HG03575 (cell line): Measurements from ENCODE around the gene APOM.
A peak's percentile ranks its signal among the peaks of the same experiment; 100 is the strongest.

Experiments used
- ATAC-seq: cut with Tn5 transposase; IDR thresholded peaks from one replicate; pipeline ENCODE4 v1.9.1; 2021; ENCODE audit not compliant: unreplicated experiment, insufficient number of reproducible peaks, low FRiP score; ENCODE audit errors: extremely low read depth

APOM gene

GRCh38 chr6:31652925-31653724 is 2.6 kb upstream of the APOM start:
- ATAC-seq, result no peak

- no peak for ATAC-seq
Measured at GRCh38 chr6:31654574-31655348, 933 bp upstream of the APOM start.

DNA sequence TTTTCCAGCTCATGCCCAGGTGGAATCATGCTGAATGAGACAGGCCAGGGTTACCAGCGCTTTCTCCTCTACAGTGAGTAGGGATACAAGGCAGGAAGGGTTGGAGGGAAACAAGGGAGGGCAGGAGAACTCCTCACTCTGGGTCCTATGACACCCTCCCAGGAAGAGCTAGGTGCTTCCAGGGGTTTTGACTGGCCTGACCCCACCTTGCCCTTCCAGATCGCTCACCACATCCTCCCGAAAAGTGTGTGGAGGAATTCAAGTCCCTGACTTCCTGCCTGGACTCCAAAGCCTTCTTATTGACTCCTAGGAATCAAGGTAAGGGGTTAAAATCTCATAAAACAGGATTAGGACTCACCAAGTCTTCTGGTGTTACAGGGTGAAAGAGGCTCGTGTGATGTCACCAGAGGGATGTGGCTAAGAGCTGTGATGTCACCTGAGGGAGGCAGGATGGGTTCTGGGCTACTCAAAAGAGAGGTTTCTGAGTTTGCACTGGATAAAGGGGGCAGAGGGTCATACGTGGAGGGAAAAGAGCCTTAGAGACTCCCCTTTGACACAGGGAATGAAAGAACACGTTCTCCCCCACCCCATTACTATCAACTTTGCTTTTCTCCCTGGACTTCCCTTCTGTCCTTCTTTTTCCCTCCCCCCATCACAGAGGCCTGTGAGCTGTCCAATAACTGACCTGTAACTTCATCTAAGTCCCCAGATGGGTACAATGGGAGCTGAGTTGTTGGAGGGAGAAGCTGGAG is 1.9 kb downstream of the APOM start:
- no peak for ATAC-seq

DNA sequence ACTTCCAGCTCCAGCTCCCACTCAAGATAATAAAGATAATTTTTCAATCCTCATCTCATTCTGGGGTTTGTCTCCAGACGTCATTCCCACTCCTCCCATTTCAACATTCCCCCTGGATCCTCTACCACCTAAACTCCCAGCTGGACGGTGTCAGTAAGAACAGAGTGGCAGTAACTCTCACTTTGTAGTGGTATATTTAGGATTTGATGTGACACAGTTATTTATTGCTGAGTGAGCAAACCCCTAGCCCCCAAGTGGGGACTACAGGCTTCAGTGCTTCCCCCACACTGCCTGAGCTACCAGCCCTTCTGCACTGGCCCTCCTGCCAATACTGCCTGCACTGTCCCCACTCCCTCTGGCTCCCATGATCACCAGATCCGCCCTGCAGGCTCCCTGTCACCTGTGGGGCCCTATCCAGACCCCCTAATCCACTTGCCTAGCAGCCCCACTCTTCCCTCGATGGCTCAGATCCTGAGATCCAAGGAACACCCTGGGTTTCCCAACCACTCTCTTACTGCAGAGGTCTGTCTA is 2.5 kb downstream of the APOM start:
- ATAC-seq, result no peak

- ATAC-seq, result no peak
Measured at GRCh38 chr6:31658983-31659648, 3.4 kb downstream of the APOM start.

DNA sequence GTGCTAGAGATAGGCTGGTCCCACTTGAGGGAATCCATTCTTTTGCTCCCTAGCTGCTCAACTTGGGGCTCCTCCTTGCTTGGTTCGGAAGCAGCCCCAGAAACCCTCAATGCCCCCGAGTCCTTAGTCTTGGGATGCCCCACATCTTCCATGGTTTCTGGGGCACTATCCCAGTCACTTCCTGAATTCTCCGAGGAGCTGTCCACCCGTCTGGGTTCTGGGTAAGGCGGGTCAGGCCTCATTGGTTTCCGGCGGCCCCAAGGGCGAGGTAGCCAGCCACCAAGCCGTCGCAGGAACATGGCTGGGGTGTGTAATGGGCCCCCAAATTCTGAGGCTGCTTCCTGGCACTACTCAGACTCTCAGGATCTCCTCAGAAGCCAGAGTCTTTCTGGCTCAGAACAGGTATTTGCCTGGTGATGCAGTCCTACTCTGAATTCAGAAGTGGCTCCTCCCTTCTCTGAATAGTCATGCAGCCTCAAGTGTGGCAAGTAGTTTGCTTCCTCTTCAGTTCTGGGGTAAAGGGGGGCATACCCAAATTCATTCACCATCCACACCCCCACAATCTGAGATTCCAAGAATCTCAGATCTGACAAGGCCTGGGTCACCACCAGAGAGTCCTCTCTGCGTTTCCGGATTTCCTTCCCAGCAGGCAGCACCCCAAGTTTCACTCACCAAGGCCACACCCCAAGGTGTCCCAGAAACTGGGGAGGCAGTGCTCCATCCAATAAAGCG is 4.1 kb downstream of the APOM start:
- ATAC-seq, result no peak

DNA sequence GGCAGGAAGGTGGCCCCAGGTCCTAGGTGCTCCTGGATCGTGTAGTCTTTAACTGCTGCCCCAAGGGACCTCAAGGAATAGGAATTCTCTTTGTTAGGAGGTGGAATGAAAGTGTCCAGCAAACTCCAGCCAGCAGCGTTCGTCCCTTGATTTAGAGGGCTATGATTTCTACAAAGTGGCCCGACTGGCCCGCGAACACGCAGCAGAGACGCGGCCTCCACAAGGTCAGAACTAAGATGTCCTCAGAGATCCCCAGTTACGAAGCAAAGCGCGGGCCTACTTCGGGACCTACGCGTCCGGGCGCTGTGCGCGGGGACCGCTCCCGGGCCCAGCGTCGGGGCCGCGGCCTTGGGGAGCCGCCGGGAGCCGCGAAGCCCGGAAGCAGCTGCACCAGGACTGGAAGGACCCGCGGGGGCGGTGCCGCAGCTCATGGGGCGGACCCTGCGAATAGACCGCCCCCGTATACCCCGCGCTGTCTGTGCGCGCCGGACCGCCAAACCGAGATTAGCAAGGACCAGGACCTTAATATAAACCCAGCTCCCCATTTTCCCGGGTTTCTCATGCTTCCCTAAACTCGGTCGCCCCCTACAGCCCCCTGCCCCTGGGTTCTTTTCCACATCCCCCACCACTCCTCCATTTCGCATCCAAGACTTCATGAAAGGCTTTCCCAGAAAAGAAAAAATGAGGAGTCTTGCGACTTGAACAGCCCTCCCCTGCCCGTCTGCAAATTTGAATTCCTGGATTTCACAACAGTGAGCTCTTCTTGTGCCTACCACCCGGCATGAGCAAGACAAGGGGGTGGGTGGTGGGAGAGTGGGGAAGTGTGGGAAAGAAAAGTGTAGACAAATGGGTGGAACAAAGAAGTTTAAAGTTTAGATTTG is 4.9 kb downstream of the APOM start, which contains the start of gene C6orf47:
Gene C6orf47 (minus strand): TSS at position 398 of the 881 bp plus-strand sequence. CDS start 831 bp downstream, outside the sequence.
- ATAC-seq, result no peak

DNA sequence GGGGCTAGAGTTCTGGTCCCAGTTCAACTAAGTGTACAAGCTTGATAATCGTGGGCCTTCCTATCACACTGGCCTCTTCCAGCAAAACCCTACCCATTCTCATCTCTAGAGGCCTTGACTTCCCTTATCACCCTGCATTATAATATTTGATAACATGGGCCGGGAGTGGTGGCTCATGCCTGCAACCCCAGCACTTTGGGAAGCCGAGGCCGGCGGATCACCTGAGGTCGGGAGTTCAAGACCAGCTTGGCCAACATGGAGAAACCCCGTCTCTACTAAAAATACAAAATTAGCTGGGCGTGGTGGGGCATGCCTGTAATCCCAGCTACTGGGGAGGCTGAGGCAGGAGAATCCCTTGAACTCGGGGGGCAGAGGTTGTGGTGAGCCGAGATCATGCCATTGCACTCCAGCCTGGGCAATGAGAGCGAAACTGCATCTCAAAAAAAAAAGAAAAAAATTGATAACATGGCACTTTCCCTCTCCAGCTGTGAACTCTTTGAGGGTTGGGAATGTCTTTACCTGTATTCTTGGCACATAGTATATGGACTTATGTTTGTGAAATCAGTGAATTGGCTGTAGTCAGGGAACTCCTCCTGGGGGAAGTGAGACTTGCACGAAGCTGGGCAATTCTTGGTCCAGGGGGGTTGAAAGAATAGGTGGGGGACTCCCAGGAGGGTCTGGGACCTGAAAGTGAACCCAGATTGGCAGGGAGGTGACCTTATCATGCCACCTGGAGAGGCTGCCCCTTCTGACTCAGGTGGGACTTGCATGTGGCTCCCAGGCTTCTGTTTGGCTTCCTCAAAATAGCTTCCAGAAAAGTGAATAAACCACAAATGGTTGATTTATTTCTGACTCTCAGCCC is 5.8 kb downstream of the APOM start:
- no peak for ATAC-seq

- no peak for ATAC-seq
Measured at GRCh38 chr6:31662124-31662723, 6.5 kb downstream of the APOM start.

DNA sequence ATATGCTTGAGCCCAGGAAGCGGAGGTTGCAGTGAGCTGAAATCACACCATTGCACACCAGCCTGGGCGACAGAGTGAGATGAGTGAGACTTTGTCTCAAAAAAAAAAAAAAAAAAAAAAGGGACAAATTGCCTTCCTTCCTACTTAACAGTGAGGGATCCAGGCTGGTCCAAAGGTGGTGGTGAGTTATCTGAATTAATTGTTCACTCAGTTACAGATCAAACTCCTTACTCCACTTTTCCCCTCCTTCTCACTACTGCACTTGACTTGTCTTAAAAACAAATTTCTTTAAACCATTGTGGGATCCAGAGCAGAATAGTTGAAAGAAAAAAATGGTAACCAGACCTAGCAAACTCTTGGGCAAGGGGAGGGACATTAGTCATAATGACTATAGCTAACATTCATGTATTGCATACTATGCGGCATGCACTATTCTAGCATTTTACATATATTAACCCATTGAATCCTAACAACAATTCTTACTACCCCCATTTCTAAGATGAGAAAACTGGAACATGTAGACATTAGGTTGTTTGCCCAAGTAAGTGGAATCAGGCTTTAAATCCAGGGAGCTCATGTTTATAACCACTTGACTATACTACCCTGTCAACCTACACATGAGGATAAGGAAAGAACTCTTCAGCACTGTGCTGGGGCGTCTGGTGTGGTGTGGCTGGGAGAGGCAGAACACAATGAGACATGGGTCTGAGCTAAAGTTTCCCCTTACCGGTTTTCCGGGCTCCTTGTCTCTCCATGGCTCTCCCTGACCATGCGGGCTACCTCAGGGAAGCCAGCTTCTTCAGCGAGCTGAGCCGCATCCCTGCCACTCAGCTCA is 7.6 kb downstream of the APOM start:
- no peak for ATAC-seq

DNA sequence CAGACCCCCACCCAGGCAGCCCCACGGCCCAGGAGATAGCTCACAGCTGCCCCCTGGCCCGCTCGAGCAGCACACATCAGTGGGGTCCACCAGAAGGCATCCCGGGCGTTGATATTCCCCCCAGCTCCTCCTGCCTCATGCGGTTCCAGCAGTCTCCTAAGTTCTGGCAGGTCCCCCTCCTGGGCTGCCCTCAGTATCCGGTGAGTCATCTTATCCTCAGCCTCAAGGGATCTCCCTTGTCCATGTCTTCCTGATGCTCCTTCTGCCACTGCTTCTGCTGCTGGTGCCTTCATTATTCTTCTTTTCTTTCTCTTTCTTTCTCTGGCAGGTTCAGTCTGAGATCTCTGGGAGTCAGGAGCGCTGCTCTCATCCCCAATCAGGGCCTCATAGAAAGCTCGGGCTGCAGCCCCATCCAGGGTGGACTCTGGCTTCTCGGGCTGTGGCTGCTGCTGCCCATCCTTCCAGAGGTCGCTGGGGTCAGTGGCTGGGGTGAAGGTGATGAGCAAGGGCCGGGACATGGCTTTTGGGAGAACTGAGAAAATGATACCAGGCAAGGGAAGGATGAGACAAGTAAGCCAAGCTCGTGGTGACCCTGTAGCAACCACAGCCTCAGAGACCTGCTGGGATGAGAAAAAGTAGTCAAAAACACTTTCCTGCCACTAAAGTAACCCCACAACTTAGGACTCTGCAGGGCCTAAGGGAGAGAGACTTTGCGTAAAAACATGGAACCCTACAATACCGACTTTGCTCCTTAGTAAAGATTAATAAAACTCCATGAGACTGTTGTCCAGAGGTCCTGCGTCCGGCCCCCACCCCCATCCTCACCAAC is 8.5 kb downstream of the APOM start:
- no peak for ATAC-seq

GRCh38 chr6:31664790-31665500 is 9.3 kb downstream of the APOM start, which contains the start of gene GPANK1:
TSS of gene GPANK1 (minus strand) at chr6:31664997. CDS start at chr6:31664478, 519 bp downstream.
- no peak for ATAC-seq

- peak; percentile 57 for ATAC-seq
Measured at GRCh38 chr6:31665501-31666336, 10.0 kb downstream of the APOM start, which contains the start of gene CSNK2B. TSS of gene CSNK2B (plus strand) at chr6:31666080. CDS start at chr6:31666832, 752 bp downstream.
